Cardiac fibroblast (primary cell): ENCODE measurements around the gene RABGGTB.
"Not testable (repeated sequence)": the region's sequence is repeated elsewhere in the genome, so short reads cannot be mapped to it uniquely, and the experiment has no call there.

Source experiments
- DNase-seq, 2 donors: peaks; one replicate each; pipeline versions ENCODE4 v3.0.0 to v3.0.0-alpha.2; 2010; ENCODE audit warnings: low read depth in 2 of 2
- H3K4me3 ChIP-seq, 2 donors: replicated peaks in 1 of 2; 1 replicate in 1 of 2; 2 replicates in 1 of 2; pipeline ENCODE4 v1.5.1; 2011; ENCODE audit warnings: low read depth in 2 of 2, low read length in 2 of 2, mild to moderate bottlenecking in 2 of 2, moderate library complexity in 1 of 2
- TF ChIP-seq, protein P1 (sequence below): IDR thresholded peaks from one replicate; pipeline ENCODE4 v1.5.1; 2011; ENCODE audit warnings: low read depth, mild to moderate bottlenecking, low read length, inconsistent platforms

RABGGTB gene

DNA sequence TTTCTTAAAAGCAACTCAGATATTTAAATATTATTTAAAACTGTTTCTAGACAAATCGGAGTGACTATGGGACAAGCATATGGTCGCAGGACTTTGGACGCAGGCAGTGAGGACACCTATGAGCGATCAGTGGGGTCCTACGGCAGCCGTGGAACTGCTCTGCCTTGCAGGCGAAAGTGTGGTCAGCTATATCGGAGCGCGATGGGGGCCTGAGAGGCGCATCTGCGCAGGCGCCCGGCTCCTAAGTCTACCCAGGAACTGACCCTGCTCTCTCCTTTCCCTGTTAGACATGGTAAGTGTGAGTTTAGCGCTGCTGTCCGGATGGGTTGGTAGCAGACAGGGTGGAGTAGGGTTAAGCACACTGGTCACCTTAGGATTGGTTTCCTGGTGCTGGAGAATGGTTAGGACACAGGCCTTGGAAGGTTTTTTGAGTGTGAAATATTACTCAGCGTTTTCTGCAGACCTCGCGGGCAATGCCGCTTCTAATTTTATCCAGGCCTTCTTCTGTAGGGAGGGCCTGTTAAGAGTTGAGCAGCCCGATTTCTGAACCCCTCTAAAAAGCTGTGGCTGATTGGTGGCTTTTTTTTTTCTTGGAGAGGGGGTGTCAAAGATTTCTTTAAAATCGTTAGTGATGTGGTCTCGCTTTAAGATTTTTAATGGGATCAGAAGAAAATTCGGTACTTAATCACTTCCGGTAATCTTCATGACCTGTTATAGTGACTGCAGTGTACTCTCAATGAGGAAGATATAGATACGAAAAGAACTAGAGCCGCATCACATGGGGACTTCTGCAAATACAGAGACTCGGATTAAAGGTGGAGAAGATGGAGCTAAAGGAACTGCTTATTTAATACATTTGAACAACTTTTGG lies at the start of gene RABGGTB:
Gene RABGGTB, plus strand, starts transcription at position 274 of the 871 bp plus-strand sequence. Its CDS starts 16 bp downstream, at position 290.
- DNase-seq: peak; percentile 98
- H3K4me3 ChIP-seq: peak within 1 kb of the TSS; percentile 78 to 80
- TF ChIP-seq, protein P1, sequence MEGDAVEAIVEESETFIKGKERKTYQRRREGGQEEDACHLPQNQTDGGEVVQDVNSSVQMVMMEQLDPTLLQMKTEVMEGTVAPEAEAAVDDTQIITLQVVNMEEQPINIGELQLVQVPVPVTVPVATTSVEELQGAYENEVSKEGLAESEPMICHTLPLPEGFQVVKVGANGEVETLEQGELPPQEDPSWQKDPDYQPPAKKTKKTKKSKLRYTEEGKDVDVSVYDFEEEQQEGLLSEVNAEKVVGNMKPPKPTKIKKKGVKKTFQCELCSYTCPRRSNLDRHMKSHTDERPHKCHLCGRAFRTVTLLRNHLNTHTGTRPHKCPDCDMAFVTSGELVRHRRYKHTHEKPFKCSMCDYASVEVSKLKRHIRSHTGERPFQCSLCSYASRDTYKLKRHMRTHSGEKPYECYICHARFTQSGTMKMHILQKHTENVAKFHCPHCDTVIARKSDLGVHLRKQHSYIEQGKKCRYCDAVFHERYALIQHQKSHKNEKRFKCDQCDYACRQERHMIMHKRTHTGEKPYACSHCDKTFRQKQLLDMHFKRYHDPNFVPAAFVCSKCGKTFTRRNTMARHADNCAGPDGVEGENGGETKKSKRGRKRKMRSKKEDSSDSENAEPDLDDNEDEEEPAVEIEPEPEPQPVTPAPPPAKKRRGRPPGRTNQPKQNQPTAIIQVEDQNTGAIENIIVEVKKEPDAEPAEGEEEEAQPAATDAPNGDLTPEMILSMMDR: no peak

DNA sequence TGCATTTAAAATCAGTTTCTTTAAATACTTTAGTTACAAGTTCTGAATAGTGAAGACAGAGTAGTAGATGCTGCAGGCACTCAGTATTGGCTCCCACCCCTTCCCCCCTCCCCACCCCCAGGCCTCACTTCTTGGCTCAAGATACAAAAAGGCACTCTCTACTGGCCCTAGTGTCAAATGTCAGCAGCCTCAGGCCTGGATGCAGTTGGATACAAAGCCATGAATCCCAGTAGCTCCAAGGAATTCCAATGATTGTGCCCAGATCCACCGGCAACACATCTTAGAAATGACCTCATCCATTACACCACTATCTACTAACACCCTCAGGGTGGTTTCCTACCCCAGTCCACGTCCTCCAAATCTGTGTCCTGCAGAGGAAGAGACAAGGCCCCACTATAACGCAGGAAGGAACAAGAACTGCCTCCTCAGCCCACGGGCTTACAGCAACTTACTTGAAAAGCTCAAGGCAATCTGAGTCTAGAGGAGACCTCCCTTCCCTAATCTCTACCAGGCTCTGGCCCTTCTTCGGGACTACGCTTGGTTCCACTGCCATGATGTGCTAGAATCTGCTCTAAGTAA lies 43.9 kb upstream of the RABGGTB start:
- H3K4me3 ChIP-seq: no peak overlapping the region
- no peak for DNase-seq
- TF ChIP-seq, protein P1: no peak

DNA sequence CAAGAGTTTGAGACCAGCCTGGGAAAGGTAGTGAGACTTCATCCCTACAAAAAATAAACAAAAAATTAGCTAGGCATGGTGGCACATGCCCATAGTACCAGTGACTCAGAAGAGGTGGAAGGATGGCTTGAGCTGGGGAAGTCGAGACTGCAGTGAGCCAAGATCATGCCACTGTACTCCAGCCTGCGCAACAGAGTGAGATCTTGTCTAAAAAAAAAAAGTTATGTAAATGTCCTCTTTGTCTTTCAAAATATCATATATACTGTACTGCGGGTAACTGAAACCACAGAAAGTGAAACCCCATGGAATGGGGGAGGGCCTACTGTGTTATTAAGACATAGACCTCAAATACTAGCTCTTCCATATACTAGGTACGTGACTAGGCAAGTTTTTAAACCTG lies 40.8 kb upstream of the RABGGTB start:
- H3K4me3 ChIP-seq: no peak overlapping the region
- TF ChIP-seq, protein P1: no peak
- no peak for DNase-seq

DNA sequence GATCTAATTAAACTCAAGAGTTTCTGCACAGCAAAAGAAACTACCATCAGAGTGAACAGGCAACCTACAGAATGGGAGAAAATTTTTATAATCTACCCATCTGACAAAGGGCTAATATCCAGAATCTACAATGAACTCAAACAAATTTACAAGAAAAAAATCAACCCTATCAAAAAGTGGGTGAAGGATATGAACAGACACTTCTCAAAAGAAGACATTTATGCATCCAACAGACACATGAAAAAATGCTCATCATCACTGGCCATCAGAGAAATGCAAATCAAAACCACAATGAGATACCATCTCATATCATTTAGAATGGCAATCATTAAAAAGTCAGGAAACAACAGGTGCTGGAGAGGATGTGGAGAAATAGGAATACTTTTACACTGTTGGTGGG lies 28.8 kb upstream of the RABGGTB start:
- H3K4me3 ChIP-seq, DNase-seq: not testable (repeated sequence)

DNA sequence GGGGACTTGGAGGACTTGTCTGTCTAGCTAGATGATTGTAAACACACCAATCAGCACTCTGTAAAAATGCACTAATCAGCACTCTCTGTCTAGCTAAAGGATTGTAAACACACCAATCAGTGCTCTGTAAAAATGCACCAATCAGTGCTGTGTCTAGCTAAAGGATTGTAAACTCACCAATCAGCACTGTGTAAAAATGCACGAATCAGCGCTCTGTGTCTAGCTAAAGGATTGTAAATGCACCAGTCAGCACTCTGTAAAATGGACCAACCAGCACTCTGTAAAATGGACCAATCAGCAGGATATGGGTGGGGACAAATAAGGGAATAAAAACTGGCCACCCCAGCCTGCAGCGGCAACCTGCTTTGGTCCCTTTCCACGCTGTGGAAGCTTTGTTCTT lies 27.5 kb upstream of the RABGGTB start:
- DNase-seq, H3K4me3 ChIP-seq: not testable (repeated sequence)

DNA sequence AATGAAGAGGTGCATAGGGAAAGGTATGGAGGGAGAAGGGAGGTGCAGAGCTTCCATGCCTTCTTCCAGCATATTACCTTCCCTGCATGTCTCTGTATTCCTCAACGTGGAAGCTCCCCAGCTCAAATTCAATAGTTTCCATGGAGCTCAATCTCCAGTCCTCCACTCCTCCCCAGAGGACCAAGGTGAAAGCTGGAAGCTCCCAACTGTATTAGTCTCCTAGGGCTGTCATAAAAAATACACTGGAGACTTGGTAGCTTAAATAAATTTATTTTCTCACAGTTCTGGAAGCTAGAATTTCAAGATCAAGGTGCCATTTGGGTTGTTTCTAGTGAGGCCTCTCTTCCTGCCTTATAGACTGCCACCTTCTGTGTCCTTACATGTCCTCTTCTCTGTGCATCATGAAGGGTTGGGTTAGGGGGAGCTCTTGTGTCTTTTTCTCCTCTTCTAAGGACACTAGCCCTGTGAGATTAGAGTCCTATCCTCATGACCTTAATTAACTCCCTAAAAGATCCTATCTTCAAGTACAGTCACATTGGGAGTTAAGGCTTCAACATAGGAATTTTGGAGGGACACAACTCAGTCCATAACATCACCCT lies 21.9 kb upstream of the RABGGTB start:
- TF ChIP-seq, protein P1: no peak

DNA sequence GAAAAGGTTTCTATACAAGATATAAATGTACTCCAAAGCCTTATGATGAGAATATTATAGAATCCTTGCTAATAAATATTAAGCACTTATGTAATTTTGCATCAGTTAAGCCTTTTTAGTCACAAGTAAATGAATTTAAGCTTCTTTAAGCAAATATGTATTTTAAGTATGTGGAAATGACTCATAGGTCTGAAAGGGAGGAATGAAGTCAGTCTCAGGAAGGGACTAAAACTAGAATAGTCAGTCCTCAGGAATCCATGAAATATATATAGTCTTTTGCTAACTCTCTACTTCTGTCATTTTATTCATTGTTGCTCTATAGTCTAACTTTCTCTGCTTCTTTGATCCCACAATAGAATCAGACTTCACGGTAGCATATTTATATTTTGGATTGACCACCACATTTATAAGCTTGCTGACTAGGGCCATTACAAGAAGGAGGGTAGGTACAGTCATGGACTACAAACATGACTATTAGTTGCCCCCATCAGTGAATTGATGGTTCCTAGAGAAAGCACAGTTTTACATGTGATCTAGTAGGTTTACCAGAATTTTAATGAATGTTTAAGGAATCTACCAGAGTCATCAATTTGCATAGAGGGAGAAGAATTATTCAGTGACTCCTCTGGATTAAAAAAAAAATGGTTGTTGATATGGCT lies 20.2 kb upstream of the RABGGTB start:
- H3K4me3 ChIP-seq: no peak overlapping the region
- TF ChIP-seq, protein P1: no peak
- peak; percentile 68 to 88 for DNase-seq

More for the DNA sequence above, 21.9 kb upstream of the RABGGTB start:
- no peak for DNase-seq
- H3K4me3 ChIP-seq: no peak overlapping the region
